Testis (tissue), 3 donors: ENCODE measurements around the gene TDRD12. TPM values are rescaled to one million over a fixed set of nuclear protein-coding genes. Genes with fewer than 3 reads are reported as not detected.
"Not testable (repeated sequence)": the region's sequence is repeated elsewhere in the genome, so short reads cannot be mapped to it uniquely, and the experiment has no call there.

Experiments
- DNase-seq: peaks from one replicate; pipeline ENCODE4 v3.0.0-alpha.2; 2019
- H3K27ac ChIP-seq, 2 donors: fragments of 200-600 bp; sonication (generic); one replicate each; pipeline ENCODE4 v1.5.1; 2019
- H3K27me3 ChIP-seq: fragments of 200-600 bp; sonication (generic); one replicate; pipeline ENCODE4 v1.5.1; 2019
- H3K36me3 ChIP-seq: fragments of 200-600 bp; sonication (generic); one replicate; pipeline ENCODE4 v1.5.1; 2017; ENCODE audit warnings: low read depth; ENCODE audit errors: missing control alignments
- H3K4me1 ChIP-seq: fragments of 200-600 bp; sonication (generic); one replicate; pipeline ENCODE4 v1.5.1; 2019
- H3K4me3 ChIP-seq, 2 donors: fragments of 200-600 bp; sonication (generic); one replicate each; pipeline ENCODE4 v1.5.1; 2017 to 2019
- H3K9me3 ChIP-seq: fragments of 200-600 bp; sonication (generic); one replicate; pipeline ENCODE4 v1.5.1; 2017
- POLR2A ChIP-seq: fragments of 450-650 bp; IDR thresholded peaks from one replicate; pipeline ENCODE4 v1.6.1; 2017; ENCODE audit warnings: antibody characterized with exemption, mild to moderate bottlenecking, moderate library complexity
- WGBS, 2 donors: methylation state at CpG; one replicate each; pipeline ENCODE4 v1.1.5; 2018; 5-methylcytosine and 5-hydroxymethylcytosine counted together
- intact Hi-C: fragments of 100-400 bp; cut with DNase I; formaldehyde crosslinking; loops from one replicate; pipeline ENCODE4 v1.15.1; 2023; ENCODE audit warnings: low total_unique reads
- polyA plus RNA-seq: library from polyadenylated mRNA; stranded (reverse); fragments of 350-450 nt; fragmentation: Illumina TruSeq; extraction: RNeasy Lipid Tissue Mini Kit (QIAGEN cat#74804); gene quantifications from one replicate; pipeline ENCODE4 v1.2.3, GENCODE V29; 2014; ENCODE audit warnings: low read depth, low replicate concordance; ENCODE audit not compliant: insufficient read depth
- total RNA-seq, 2 donors: library from RNA; depleted of rRNA; stranded (reverse); fragments of >200 nt; gene quantifications; one replicate each; pipeline ENCODE4 v1.2.3, GENCODE V29; 2016
- TF ChIP-seq, protein P1 (sequence below), 3 experiments: fragments of 450-650 bp in 2 of 3; fragments of 200-600 bp in 1 of 3; sonication (generic) in 1 of 3; IDR thresholded peaks; one replicate each; pipeline ENCODE4 v1.5.1; 2016 to 2019; ENCODE audit warnings: antibody characterized with exemption in 3 of 3, mild to moderate bottlenecking in 2 of 3, moderate library complexity in 1 of 3

The TDRD12 gene
- total and polyA plus RNA-seq, 3 donors from 2014 or later: 24.3 to 33.4 (median 30.6) TPM

- intact Hi-C loops: no loop called here
Observed at GRCh38 chr19:32866564-32867265, 147.1 kb downstream of the TDRD12 start.

GRCh38 chr19:32867436-32867835 lies 147.9 kb downstream of the TDRD12 start:
- WGBS, 2 donors: 89 to 96% methylated on average over 9 of the region's 9 CpGs
- H3K27me3 ChIP-seq, intact Hi-C loops, DNase-seq, H3K9me3 ChIP-seq, H3K36me3 ChIP-seq, H3K4me3 ChIP-seq, H3K27ac ChIP-seq, H3K4me1 ChIP-seq: not testable (repeated sequence)

More at GRCh38 chr19:32866564-32867265, 147.1 kb downstream of the TDRD12 start:
- no peak for DNase-seq
- Histone ChIP-seq H3K9me3 (no peaks in the 10 kb centered on the region), H3K27ac (no peak overlapping the region), H3K4me3 (no peak overlapping the region), H3K36me3 (no peaks in the 10 kb centered on the region), H3K27me3 (no peaks in the 10 kb centered on the region), H3K4me1 (no peaks in the 10 kb centered on the region)
- WGBS, 2 donors: 91 to 93% methylated on average over 11 to 12 of the region's 12 CpGs
- TF ChIP-seq POLR2A: no peak
- TF ChIP-seq, protein P1, sequence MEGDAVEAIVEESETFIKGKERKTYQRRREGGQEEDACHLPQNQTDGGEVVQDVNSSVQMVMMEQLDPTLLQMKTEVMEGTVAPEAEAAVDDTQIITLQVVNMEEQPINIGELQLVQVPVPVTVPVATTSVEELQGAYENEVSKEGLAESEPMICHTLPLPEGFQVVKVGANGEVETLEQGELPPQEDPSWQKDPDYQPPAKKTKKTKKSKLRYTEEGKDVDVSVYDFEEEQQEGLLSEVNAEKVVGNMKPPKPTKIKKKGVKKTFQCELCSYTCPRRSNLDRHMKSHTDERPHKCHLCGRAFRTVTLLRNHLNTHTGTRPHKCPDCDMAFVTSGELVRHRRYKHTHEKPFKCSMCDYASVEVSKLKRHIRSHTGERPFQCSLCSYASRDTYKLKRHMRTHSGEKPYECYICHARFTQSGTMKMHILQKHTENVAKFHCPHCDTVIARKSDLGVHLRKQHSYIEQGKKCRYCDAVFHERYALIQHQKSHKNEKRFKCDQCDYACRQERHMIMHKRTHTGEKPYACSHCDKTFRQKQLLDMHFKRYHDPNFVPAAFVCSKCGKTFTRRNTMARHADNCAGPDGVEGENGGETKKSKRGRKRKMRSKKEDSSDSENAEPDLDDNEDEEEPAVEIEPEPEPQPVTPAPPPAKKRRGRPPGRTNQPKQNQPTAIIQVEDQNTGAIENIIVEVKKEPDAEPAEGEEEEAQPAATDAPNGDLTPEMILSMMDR (IDR thresholded peaks at IDR 0.05): no peak

- DNase-seq: no peak
- Histone ChIP-seq H3K27me3 (no peaks in the 10 kb centered on the region), H3K36me3 (no peaks in the 10 kb centered on the region), H3K9me3 (no peaks in the 10 kb centered on the region), H3K4me1 (no peaks in the 10 kb centered on the region), H3K27ac (no peak overlapping the region), H3K4me3 (no peak overlapping the region)
- WGBS, 2 donors: 86 to 91% methylated on average over 17 to 19 of the region's 19 CpGs
- TF ChIP-seq, protein P1 (IDR thresholded peaks at IDR 0.05): no peak
- no peak for TF ChIP-seq POLR2A
- intact Hi-C loops: no loop called here
Observed at GRCh38 chr19:32868206-32868950, 148.8 kb downstream of the TDRD12 start.

DNA sequence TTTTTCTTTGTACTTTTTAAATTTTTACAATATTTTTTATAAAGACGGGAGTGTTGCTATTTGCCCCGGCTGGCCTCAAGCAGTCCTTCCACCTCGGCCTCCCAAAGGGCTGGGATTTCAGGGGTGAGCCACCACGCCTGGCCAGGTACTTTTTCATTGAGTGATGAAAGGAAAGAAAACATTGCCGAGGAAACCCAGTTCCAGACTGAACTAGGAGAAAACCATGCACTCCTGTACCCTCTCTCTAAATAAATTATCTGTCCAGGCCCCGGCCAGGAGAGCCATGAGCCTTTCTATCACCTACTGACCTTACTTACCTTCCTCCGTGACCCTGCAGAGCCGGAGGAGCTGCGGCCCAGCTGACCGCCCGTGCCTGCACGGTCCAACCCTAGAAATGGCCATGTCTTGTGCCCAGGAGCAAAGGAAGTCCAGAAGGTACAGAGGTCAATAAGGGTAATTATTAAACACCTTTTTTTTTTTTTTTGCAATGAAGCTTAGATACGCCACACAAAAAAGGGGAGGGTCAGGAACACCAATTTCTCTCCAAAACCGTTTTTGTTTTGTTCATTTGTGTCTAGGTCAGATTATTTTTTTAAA lies 149.9 kb downstream of the TDRD12 start, which contains the start of gene SLC7A9:
SLC7A9 (minus strand) TSS at position 399 of the 597 bp plus-strand sequence. CDS start 1,233 bp downstream, outside the sequence.
- Histone ChIP-seq H3K27ac (no peak within 1 kb of the TSS), H3K4me3 (no peak within 1 kb of the TSS), H3K4me1 (no peaks in the 10 kb centered on the region), H3K9me3 (no peaks in the 10 kb centered on the region), H3K27me3 (no peaks in the 10 kb centered on the region), H3K36me3 (no peaks in the 10 kb centered on the region)
- intact Hi-C loops: no loop called here
- DNase-seq: no peak
- WGBS, 2 donors: 75 to 78% methylated on average over 14 of the region's 14 CpGs
- no peak for TF ChIP-seq POLR2A
- TF ChIP-seq, protein P1 (IDR thresholded peaks at IDR 0.05): no peak

GRCh38 chr19:32869966-32870573 lies 150.5 kb downstream of the TDRD12 start:
- Histone ChIP-seq H3K27me3 (no peaks in the 10 kb centered on the region), H3K4me1 (no peaks in the 10 kb centered on the region), H3K9me3 (no peaks in the 10 kb centered on the region), H3K4me3 (no peak overlapping the region), H3K36me3 (no peaks in the 10 kb centered on the region), H3K27ac (no peak overlapping the region)
- WGBS, 2 donors: 65 to 81% methylated on average over 7 to 18 of the region's 18 CpGs
- no peak for DNase-seq
- intact Hi-C loops: no loop called here
- TF ChIP-seq, protein P1 (IDR thresholded peaks at IDR 0.05): no peak
- TF ChIP-seq POLR2A: no peak
